ENCODE results near the gene ENPP4.
"Not testable (repeated sequence)": the region's sequence is repeated elsewhere in the genome, so short reads cannot be mapped to it uniquely, and the experiment has no call there.

Gene ENPP4

DNA sequence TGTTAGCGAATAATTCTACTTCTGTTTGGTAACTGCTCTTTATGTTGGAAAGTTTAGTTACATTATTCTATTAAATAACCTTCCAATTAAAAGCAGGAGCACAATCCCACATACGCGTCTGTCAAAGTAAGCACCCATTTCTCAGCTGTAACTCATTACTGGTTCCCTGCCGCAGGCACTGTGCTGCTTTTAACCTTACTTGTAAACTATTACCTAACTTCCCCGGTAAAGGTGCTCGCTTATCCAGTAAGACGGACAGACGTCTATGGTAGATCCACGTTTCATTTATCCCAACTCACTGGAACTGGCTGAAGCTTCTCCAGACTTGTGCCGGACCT is 529 bp upstream of the ENPP4 start:
- DNase-seq (ENCODE audit: extremely low read depth in 1 of 2, low read depth in 1 of 2): no peak

DNA sequence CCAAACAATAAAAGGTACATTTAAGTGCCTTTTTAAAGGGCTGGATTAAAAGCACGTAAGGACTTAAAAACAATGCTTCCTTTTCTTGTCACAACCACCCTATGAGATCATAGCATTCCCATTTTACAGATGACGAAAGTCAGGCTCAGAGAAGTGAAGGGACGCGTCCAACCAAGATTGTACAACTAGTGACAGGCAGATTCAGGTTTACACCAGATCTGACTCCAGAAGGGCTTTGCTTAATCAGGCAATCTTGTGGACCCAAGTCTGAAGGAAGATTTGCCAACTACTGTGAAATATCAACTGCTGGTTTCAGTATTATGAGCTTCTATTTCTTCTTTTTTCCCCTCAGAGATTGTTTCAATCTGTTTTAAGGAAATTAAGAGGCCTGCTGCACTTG is 877 bp downstream of the ENPP4 start:
- no peak for DNase-seq (ENCODE audit: extremely low read depth in 1 of 2, low read depth in 1 of 2)

DNA sequence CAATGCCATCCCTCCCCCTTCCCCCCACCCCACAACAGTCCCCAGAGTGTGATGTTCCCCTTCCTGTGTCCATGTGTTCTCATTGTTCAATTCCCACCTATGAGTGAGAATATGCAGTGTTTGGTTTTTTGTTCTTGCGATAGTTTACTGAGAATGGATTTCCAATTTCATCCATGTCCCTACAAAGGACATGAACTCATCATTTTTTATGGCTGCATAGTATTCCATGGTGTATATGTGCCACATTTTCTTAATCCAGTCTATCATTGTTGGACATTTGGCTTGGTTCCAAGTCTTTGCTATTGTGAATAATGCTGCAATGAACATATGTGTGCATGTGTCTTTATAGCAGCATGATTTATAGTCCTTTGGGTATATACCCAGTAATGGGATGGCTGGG is 1.5 kb downstream of the ENPP4 start:
- DNase-seq (ENCODE audit: extremely low read depth in 1 of 2, low read depth in 1 of 2): not testable (repeated sequence)

DNA sequence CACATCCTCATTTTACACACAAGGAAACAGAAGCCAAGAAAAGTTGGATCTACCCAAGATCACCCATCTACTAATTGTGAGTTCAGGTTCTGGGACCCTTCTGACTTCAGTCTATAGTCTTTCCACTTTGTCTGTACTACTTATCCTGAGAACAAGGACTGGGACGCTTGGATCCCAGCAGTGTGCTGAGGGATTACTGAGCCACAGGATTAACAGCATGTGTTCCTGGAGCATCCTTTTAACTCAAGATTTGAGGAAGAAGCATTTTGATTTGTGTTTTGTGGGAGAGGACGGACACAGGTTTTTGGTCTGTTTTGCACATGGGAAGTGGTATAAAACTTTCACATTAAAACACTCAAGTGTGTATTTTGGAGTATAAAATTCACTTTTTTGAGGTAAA is 4.4 kb downstream of the ENPP4 start:
- DNase-seq (ENCODE audit: extremely low read depth in 1 of 2, low read depth in 1 of 2): no peak

DNA sequence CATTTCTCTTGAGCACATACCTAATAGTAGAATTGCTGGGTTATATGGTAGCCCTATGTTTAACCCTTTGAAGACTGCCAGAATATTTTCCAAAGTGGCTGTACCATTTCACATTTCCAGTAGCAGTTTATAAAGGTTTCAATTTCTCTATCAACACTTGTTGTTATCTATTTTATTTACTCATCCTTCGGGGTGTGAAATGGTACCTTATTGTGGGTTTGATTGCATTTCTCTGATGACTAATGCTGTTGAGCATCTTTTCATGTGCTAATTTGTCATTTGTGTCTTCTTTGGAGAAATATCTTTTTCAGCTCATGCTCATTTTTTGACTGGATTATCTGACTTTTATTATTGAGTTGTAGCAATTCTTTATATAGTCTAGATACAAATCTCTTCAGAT is 5.4 kb downstream of the ENPP4 start:
- DNase-seq (ENCODE audit: extremely low read depth in 1 of 2, low read depth in 1 of 2): no peak

DNA sequence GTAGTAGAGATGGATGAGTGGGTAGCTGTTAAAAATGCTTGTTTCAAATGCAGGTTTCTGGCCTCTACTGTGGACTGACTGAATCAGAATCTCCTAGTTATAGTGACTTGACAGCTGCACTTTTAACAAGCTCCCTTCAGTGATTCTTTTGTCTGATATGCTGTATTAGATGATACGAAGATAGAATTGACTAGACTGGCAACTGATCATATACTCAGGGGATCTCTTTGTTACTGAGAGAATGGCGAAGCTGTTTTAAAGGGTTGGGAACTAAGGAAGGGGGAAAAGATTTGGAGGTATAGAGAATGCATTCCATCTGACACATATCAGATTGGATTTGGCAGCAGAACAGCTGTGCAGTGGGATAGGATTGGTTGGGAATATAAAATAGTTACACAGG is 7.0 kb downstream of the ENPP4 start:
- DNase-seq (ENCODE audit: extremely low read depth in 1 of 2, low read depth in 1 of 2): no peak

DNA sequence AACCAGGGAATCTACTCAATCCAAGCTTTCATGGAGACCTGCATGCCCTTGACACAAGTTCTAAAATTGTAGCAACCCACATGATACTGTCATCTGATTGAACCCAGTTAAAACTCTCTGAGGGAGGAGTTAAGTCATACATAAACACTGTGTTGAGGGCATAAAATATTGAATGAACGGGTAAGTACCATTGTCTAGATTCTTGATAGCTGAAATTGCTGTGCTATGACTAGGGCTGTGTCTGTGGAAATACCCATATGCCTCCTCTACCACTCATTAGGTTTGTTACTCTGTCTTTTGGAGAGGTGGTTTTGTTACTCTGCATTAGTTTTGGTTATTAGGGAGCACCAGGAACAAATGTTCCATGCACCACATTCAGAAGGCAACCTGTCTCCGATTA is 7.6 kb downstream of the ENPP4 start:
- DNase-seq (ENCODE audit: extremely low read depth in 1 of 2, low read depth in 1 of 2): no peak

DNA sequence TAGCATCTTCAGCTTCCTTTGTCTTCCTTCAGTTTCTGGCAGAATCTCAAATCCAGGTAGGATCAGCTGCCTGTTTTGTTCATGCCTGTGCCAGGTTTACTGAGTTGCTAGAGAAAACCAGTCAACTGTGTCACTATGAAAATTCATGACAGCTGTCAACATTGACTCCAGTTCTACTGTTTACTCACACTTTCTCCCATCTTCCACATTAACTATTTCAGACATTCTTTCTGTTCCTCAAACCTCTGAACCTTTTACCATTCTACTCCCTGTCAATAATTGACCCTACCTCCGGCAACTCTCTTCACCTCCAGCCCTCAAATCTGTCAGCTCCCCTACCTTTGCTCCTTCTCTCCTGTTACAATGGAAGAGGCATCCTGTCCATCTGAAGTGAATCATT is 8.5 kb downstream of the ENPP4 start:
- DNase-seq (ENCODE audit: extremely low read depth in 1 of 2, low read depth in 1 of 2): no peak

DNA sequence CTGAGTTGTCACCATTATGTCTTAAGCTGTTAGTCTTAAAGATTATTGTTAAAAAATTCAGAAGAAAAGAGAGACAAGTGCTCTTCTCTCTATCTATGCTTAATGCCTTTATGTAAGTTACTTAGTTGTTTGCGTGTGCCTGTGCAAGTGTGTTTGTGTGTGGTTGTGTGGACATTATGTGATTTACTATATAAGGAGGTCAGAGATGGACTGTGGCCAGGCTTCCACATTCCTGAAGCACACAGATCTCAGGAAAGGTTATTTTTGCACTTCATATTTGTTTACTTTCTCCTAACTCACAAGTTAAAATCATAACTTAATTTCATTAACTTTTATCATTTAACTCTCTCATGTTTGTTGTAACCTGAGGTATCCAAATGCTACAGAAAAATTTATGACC is 14.5 kb downstream of the ENPP4 start:
- DNase-seq (ENCODE audit: extremely low read depth in 1 of 2, low read depth in 1 of 2): no peak

DNA sequence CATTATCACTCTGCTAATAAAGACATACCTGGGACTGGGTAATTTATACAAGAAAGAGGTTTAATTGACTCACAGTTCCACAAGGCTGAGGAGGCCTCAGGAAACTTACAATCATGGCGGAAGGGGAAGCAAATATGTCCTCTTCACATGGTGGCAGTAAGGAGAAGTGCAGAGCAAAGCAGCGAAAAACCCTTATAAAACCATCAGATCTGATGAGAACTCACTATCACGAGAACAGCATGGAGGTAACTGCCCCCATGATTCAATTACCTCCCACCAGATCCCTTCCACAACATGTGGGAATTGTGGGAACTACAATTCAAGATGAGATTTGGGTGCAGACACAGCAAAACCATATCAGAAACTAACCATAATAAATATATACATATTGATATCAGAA is 19.3 kb downstream of the ENPP4 start:
- not testable (repeated sequence) for DNase-seq (ENCODE audit: extremely low read depth in 1 of 2, low read depth in 1 of 2)

DNA sequence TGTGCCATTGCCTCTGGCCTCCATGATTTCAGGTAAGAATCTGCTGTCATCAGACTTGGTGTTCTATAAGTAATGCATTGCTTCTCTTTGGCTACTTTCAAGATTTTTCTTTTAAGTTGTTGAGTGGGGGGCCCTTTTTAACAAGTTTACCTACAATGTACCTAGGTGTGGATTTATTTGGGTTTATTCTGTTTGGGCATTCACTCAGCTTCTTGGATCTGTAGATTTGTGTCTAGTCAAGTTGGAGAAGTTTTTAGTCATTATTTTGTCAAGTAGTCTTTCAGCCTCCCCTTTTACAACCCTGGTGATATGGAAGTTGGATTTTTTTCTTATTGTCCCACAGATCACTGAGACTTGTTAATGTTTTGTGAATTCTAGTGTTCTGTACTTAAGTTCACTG is 26.9 kb downstream of the ENPP4 start:
- DNase-seq (ENCODE audit: extremely low read depth in 1 of 2, low read depth in 1 of 2): no peak

DNA sequence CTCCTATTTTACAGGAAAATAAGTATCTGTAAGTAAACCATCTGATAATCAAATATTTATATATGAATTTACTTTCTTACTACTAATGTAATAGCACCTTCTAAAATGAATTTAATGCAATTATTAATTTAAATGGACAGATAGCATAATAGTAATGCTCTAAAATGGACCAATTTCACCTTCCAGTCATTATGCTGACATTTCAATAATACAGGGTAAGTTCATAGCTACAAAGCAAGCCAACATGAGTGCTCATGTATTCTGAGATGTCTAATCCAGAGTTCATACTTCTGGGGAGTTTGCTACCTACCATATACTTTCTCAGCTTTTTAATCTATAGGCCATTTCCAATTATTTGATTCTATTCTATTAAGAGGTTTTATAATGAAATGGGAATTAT is 29.4 kb downstream of the ENPP4 start:
- DNase-seq (ENCODE audit: extremely low read depth in 1 of 2, low read depth in 1 of 2): no peak

DNA sequence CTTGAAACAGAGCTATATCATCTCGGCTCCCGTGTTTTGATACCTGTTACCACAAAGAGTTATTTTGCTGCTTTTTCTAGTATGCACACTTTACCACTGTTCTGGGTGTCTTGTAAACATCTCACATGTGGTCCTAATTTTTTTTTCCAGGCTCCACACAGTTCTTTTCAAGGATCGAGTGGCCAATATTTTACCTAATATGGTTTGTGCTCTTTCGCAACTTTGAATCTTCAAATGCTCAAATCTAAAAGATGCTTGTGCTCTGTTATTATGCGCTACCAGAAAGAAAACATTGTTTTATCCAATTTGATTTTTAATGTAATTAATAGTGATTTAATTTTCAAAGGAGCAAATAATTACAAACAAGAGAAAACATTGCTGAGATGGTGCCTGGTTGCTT is 30.3 kb downstream of the ENPP4 start:
- no peak for DNase-seq (ENCODE audit: extremely low read depth in 1 of 2, low read depth in 1 of 2)

DNA sequence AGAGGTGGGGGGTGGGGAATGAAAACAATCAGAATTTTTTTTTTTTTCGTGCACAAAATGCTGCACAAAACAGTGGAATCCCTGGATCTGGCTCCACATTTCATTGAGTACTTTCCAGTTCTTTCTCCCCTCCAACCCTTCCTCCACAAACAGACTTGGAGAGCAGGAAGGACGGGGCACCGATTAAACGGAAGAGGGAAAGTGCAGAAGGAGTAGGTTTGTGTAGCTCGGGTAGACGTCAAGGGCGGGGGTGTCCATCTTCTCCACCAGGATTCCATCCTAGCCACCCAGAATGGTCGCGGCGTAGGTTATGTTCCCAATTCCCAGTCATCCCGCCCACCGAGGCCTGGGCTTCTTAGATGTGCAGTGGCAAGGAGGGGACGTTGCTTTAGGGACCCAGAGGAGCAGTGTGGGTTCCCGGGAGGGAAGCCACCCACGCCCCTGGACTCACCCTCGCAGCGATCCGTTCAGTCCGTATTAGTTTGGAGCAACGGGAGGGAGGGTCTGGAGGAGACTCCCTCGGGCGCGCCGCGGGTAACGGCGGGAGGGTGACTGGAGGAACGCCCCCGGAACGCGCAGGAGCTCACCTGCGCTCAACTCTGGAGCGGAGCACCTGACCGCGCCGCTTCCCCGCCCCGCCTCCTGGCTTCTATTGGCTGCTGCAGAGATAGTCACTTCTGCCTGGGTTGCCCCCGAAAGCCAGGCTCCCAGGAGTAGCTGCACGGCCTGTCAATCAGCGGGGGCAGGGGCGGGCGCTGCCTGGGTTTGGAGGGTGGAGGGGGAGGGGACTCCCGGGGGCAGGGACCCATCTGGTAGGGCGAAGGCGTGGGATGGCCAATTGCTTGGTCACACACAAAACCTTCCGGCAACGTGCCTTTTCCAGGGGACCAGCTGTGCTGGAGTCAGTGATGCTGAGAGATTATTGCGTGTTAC is 40.8 kb downstream of the ENPP4 start, which contains the start of gene ENPP5:
Gene ENPP5, minus strand, starts transcription at position 624 of the 933 bp plus-strand sequence. CDS start 2,718 bp downstream, outside the sequence.
- DNase-seq (ENCODE audit: extremely low read depth in 1 of 2, low read depth in 1 of 2): peak; percentile 57 to 60

DNA sequence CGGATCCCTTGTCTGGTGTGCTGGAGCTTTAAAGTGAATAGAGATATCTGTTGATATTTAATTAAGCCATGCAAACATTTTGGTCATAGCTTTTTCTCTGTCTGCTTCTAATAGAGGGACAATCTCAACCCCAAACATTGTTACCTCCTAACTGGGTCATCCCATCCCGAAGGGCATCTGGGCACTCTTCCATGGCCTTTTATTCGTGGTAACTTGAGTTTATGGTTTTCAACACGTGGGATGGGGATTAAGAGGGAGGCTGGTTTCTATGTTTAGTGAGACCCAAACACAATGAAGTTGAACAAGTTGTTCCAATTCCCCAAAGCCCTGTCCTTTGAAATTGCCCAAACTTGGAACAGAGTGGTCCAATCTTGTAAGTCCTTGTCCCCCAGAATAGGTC is 42.4 kb downstream of the ENPP4 start:
- DNase-seq (ENCODE audit: extremely low read depth in 1 of 2, low read depth in 1 of 2): no peak

DNA sequence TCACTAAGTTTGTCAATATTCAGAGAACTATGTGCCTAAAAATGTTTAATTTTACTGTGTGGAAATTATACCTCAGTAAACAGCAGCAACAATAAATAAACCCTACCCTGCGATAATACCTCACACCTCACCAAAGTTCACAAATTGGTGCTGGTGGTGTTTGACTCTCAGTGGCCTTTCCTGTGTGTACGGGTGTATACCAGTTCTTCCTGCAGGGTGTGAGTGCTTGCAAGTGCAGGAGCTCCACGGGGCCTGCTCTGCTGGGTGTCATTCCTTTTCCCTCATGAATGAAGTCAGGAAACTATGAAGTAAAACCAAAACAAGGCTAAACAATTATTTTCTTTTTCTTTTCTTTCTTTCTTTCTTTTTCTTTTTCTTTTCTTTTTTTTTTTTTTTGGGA is 45.1 kb downstream of the ENPP4 start:
- no peak for DNase-seq (ENCODE audit: extremely low read depth in 1 of 2, low read depth in 1 of 2)

DNA sequence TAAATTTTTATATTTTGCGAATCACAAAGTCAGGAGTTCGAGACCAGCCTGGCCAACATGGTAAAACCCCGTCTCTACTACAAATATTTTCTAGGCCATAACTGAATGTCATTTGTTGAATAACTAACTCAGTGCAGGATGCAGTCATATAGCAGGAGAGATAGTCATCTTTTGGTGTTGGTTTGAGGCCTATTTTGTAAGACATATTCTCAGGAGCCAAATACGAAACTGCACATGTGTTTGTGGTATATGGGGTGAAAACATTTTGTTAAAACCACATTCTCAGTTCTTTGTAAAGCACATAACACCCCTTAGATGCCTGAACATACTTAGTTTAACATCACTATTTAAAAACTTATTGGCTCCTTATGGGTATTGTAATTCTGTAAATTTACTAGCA is 45.7 kb downstream of the ENPP4 start:
- DNase-seq (ENCODE audit: extremely low read depth in 1 of 2, low read depth in 1 of 2): no peak

DNA sequence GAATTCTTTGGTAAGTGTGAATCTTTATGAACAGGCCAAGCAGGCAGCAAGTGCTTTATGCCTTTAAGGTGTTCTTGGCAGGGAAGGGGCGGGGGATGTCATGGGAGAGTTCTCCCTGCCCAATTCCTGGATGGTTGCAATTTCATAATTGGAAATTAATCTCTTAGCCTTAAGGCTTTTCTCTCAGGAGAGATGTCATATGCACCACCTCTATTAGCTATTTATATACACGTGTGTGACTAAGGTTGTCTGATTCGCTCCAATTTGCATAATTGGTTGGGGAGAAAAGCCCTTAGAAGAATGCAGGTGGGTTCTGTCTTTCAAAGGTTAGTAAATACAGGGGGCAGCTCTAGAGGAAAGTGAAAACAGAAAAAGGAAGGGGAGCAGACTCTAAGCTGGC is 46.2 kb downstream of the ENPP4 start:
- no peak for DNase-seq (ENCODE audit: extremely low read depth in 1 of 2, low read depth in 1 of 2)

DNA sequence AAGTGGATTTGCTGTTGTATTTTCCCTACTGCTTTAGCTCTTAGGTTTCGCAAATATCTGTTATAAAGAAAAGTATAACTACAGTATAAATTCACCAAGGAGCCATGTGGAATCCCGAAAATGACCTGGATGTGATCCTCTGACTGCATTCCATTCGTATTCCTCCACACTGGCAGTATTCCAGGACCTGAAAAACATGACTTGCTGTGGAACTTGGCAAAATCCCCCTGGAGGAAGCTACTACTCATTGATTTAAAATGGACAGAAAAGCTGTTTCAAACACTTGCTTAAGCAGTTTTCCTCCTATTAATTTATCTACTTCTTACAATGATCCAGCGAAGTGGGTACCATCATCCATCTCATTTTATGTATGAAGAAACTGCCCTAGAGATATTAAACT is 54.3 kb downstream of the ENPP4 start:
- DNase-seq (ENCODE audit: extremely low read depth in 1 of 2, low read depth in 1 of 2): no peak

DNA sequence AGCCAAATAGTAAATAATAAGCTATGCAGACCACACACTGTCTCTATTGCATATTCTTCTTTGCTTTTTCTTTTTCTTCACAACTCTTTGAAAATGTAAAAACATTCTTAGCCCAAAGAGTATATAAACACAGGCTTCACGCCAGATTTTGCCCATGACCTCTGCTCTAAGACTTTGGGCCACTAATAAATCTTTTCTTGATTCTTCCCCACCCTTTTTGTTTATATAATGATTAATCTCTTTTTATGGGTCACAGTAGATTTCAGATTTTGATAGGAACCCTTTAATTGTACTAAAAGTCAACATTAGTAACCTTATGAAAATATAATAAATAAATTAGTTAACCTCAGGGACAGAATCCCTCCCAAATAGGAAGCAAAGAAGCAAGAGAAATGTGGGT is 56.8 kb downstream of the ENPP4 start:
- no peak for DNase-seq (ENCODE audit: extremely low read depth in 1 of 2, low read depth in 1 of 2)

DNA sequence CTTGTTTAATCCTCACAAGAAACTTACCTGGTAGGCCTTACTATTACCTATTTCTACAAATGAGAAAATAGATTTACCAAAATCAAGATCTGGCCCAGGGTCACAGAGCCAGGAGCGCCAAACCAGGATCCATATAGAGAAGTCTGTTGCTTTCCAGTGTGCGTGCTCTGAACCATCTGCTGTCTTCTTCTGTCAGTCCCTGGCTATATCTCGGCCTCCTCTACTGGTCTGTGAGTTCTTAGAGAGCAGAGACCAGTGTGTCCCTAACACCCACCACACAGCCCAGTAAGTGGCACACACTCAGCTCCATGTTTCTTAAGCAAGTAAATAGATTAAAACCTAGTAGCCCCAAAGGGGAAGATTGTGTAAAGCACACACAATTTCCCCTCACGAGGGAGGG is 59.9 kb downstream of the ENPP4 start:
- no peak for DNase-seq (ENCODE audit: extremely low read depth in 1 of 2, low read depth in 1 of 2)

DNA sequence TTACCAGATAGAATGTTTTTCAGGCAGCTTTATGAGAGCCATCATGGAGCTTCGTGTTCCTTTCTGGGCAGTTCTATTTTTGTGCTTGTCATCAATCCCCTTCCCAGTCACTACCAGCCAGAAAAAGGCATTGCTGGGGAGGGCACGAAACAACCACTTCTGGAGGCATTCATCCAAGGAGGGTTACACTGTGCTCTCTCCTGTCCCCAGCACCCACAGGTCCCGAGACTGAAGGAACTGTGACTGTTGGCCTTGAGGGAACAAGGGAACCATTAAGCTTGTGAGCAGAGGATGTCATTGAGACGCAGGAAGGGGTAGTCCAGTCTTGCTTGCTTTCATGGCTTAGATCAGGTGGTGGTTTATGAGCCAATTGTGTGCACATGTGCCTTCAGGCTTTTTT is 61.1 kb downstream of the ENPP4 start:
- DNase-seq (ENCODE audit: extremely low read depth in 1 of 2, low read depth in 1 of 2): no peak

DNA sequence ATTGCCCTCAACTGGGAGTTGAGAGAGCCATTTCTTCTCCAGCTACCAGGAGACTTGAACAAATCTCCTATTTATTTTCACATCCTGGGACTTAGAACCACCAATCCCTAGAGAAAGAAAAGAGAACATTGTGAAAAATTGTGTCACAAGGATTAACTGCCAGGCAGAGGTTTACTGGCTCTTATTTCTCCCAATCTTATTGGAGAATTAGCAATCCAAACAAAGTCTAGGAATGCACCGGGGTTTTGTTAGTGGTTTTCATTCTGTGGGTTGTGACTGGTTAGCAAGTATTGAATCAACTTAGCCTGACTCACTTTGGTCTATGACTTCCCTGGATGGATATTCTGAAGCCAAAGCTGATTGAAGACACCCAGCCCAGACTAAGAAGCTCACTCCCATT is 62.2 kb downstream of the ENPP4 start:
- no peak for DNase-seq (ENCODE audit: extremely low read depth in 1 of 2, low read depth in 1 of 2)
